ENCODE measurements around the gene NDC80.
A peak's percentile ranks its signal among the peaks of the same experiment; 100 is the strongest.
"Not testable (repeated sequence)": the region's sequence is repeated elsewhere in the genome, so short reads cannot be mapped to it uniquely, and the experiment has no call there.

Gene NDC80

GRCh38 chr18:2635586-2635985 lies 64.2 kb downstream of the NDC80 start:
- DNase-seq = no peak

GRCh38 chr18:2636126-2636631 lies 64.8 kb downstream of the NDC80 start:
- DNase-seq = no peak

- DNase-seq = no peak
Observed at GRCh38 chr18:2641638-2642037, 70.3 kb downstream of the NDC80 start.

GRCh38 chr18:2642771-2643170 lies 71.4 kb downstream of the NDC80 start:
- no peak for DNase-seq

GRCh38 chr18:2644535-2644934 lies 73.2 kb downstream of the NDC80 start:
- DNase-seq = no peak

- no peak for DNase-seq
Observed at GRCh38 chr18:2651981-2652380, 80.6 kb downstream of the NDC80 start.

GRCh38 chr18:2653467-2653866 lies 82.1 kb downstream of the NDC80 start:
- no peak for DNase-seq

GRCh38 chr18:2654169-2654927 lies 83.0 kb downstream of the NDC80 start:
- DNase-seq = no peak

GRCh38 chr18:2654928-2655177 lies 83.5 kb downstream of the NDC80 start:
- no peak for DNase-seq

- DNase-seq = peak; percentile 69
Observed at GRCh38 chr18:2655178-2655953, 84.0 kb downstream of the NDC80 start, which contains the start of gene SMCHD1. Gene SMCHD1 (plus strand): TSS chr18:2655726. CDS start chr18:2656076, 350 bp downstream.

- DNase-seq = no peak
Observed at GRCh38 chr18:2655954-2656236, 84.5 kb downstream of the NDC80 start.

GRCh38 chr18:2656237-2656980 lies 85.1 kb downstream of the NDC80 start:
- no peak for DNase-seq

- DNase-seq = no peak
Observed at GRCh38 chr18:2656981-2657512, 85.7 kb downstream of the NDC80 start.

- peak; percentile 55 for DNase-seq
Observed at GRCh38 chr18:2657788-2658458, 86.6 kb downstream of the NDC80 start.

- DNase-seq = not testable (repeated sequence)
Observed at GRCh38 chr18:2660849-2661248, 89.5 kb downstream of the NDC80 start.

- not testable (repeated sequence) for DNase-seq
Observed at GRCh38 chr18:2662288-2662687, 90.9 kb downstream of the NDC80 start.

GRCh38 chr18:2662990-2663389 lies 91.6 kb downstream of the NDC80 start:
- DNase-seq = no peak
